SKM-1 treated with dmso at 0.1 percent for 144 hours (cell line): ENCODE data around the gene PRPS2.
A peak's percentile ranks its signal among the peaks of the same experiment; 100 is the strongest.

Experiments
- DNase-seq: peaks from one replicate; lab custom pipeline; 2025; ENCODE audit not compliant: unreplicated experiment; lab: John Stamatoyannopoulos, UW

The PRPS2 gene

DNA sequence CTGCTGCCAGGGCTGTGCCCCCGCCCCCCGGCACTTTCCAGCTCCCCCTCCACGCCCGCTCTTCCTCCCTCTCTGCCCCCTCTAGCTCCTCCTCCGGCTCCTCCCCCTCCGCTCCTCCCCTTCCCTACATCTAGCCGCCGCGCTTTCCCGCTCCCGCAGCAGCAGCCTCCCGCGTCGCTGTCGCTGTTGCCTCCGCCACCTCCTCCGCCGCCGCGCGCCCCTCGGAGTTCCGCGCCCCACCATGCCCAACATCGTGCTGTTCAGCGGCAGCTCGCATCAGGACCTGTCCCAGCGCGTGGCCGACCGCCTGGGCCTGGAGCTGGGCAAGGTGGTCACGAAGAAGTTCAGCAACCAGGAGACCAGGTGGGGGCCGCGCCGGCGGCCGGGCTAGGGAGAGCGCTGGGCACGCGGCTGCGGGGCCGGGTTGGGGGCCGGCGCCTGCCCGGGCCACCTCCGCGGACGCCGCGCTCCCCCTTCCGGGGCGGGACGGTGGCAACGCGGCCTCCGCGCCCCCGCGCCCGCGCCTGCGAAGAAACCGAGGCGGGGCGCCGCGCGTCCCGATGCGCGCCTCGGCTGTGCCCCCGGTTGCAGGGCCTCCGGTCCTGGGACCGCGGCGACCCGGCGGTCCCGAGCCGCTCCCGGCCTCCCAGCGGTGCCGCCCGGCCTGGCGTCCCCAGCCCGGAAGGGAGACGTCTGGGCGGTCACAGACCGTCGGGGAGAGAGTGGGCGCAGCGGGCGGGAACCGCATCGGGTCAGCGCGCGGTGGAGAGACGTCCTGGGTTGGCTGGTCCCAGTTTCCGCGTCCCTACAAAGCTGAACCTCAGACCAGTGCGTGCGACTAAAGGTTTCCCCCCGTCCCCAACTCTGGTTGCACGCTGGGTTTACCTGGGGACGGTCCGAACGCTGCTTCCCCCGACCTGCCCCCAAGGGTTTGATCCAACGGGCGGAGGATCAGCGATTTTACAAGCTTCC, at the start of gene PRPS2:
Gene PRPS2 (plus strand): TSS at position 156 of the 972 bp plus-strand sequence. CDS start 86 bp downstream, at position 242.
- DNase-seq, result peak; percentile 64

- no peak for DNase-seq
Measured at GRCh38 chrX:12741416-12741815, 49.8 kb upstream of the PRPS2 start.

DNA sequence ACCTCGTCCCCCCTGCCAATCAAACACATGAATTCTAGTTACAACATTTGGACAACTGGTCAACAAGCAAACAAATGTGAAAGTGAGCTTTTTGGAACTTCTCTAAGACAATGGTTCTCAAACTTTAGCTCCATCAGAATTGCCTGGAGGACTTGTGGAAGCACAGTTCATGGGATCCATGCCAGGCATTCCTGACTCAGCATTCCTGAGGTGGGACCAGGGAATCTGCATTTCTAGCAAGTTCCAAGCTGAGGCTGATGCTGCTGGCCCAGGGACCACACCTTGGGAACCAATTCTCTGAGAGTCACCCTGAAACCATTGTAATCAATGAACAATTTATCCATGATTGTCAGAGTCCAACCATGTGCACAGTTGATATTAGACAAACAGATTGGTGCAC, 43.8 kb upstream of the PRPS2 start:
- no peak for DNase-seq

GRCh38 chrX:12751887-12752286, 39.3 kb upstream of the PRPS2 start:
- DNase-seq, result no peak

- DNase-seq, result no peak
Measured at GRCh38 chrX:12753366-12753765, 37.8 kb upstream of the PRPS2 start.

GRCh38 chrX:12758291-12758690, 32.9 kb upstream of the PRPS2 start:
- no peak for DNase-seq

DNA sequence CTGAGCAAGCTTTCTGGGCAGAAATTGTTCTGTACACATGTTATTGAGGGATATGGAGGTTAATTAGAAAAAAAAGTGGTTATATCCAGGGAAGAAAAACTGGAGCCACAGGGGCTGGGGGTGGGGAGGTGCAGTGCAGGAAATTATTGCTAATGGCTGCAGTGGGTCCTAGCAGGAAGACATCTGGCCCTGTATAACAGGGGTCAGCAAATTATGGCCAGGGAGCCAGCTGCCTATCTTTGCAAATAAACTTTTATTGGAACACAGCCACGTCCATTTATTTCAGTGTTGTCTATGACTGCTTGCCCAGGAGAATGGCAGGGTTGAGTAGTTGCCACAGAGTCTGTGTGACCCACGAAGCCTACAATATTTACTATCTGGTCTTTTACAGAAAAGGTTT, 23.4 kb upstream of the PRPS2 start:
- DNase-seq, result no peak

- no peak for DNase-seq
Measured at GRCh38 chrX:12768491-12768890, 22.7 kb upstream of the PRPS2 start.

DNA sequence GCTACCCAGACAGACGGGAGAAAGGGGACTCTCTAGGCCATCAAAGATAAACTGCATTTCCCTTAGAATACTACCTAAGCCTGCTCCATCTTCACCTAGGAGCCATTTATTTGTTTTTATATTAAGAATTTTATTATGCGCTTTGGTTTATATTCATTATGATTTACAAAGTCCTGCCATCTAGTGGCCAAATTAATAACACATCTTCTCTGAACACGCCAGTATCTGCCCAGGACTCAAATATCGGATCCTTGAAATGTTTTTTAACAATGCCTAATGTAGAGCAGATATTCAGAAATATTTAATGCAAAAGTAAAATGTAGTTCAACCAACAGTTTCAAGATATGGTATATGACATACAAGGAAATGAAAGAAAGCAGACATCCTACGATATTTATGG, 20.8 kb upstream of the PRPS2 start:
- DNase-seq, result peak; percentile 2

- peak; percentile 46 for DNase-seq
Measured at GRCh38 chrX:12771445-12772069, 19.7 kb upstream of the PRPS2 start.

GRCh38 chrX:12777670-12778069, 13.5 kb upstream of the PRPS2 start:
- no peak for DNase-seq

DNA sequence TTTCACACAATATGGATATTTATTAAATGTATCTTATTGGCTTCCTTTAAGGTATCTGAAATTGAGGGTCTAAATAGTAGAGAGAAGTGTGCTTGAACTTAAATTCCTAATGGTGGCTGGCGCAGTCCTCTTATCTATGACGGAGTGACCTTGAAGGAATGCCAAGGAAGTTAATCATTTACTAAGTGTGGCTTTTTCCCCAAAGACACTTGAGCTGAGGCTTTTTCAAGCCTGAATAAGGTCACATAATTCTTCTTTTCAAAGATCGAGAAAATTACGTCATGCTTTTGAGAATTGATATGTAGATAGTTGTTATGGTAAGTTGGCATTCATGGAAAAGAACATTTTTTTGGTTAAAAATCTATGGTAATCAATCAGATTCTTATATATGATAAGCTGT, 11.7 kb upstream of the PRPS2 start:
- DNase-seq, result no peak

GRCh38 chrX:12788645-12789044, 2.6 kb upstream of the PRPS2 start:
- DNase-seq, result no peak

GRCh38 chrX:12789976-12790375, 1.2 kb upstream of the PRPS2 start:
- DNase-seq, result no peak

- peak; percentile 32 for DNase-seq
Measured at GRCh38 chrX:12790885-12791256, 341 bp upstream of the PRPS2 start.

- no peak for DNase-seq
Measured at GRCh38 chrX:12792711-12793110, 1.5 kb downstream of the PRPS2 start.

DNA sequence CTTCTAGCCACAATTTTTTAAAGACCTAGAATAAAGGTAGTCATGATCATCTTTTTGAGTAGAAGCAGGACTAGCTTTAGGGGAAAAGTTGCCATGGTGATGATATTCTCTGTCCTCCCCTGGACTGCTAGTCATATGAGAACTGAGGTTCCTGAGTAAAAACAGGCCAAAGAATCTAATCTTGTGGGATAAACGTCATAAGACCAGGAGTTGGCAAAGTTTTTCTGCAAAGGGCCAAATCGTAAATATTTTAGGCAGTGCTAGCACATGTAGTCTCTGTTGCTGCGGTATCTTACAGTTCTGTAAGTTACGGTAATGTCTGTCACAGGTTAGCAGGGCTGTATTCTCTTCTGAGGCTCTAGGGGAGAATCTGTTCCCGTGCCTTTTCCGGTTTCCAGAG, 3.4 kb downstream of the PRPS2 start:
- no peak for DNase-seq

DNA sequence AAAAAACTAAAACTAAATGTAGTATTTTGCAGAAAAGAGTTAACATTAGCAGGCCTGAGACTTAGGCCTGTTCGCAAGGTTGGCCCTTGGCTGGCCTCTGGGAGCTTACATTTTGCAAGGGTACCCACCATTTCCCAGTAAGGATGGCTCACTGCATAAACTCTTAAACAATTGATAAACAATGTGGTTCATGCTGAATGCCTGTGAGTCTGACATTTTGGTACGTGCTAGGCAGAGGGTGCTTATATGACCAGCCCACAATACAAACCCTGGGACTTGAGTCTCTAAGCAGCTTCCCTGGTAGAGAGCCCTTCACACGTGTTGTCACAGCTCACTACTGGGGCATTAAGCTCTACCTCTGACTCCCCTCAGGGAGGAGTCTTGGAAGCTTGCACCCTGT, 7.4 kb downstream of the PRPS2 start:
- DNase-seq, result no peak

DNA sequence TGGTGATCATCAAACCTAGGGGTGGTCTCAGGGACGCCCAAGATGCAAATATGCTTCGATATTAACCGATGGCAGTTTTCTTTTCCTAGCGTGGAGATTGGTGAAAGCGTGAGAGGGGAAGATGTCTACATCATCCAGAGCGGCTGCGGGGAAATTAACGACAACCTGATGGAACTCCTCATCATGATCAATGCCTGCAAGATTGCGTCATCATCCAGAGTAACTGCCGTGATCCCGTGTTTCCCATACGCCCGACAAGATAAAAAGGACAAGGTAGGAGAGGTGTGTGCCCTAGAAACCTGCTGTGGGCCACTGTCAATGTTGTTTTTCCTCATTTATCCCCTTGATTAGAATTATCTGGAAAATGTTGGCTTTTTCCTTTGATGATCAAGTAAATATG, 7.9 kb downstream of the PRPS2 start:
- DNase-seq, result no peak

DNA sequence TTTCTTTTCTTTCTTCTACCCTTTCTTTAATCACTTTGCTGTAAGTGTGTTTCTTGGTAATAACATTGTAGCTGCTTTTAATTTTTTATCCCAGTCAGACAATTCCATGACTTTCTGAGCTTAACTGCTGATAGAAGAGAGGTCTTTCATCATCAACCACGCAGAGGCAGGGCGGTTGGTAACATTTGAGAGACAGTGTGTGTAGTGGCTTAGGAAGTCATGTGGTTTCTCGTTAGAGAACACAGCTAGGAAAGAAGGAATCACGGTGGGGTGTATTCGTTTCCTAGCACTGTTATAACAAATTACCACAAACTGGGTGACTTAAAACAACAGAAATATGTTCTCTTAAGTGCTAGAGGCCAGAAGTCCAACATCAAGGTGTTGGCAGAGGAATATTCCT, 11.5 kb downstream of the PRPS2 start:
- DNase-seq, result no peak

GRCh38 chrX:12804655-12805054, 13.4 kb downstream of the PRPS2 start:
- DNase-seq, result no peak

DNA sequence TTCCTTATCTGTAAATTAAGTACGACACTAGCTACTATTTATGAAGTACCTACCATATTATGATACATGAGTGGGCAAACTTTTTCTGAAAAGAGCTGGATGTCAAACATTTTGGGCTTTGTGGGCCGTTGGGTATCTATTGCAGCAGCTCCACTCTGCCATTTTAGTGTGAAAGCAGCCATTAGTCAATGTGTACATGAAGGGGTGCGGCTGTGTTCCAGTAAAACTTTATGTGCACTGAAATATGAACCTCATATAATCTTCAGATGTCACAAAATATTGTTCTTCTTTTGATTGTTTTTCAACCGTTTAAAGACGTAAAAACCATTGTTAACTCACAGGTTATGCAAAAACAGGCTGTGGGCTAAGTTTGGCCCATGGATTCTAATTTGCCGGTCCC, 14.1 kb downstream of the PRPS2 start:
- no peak for DNase-seq
